HG02852 (cell line): ENCODE data around the gene ABTB1.
A peak's percentile ranks its signal among the peaks of the same experiment; 100 is the strongest.

Experiments
- ATAC-seq: cut with Tn5 transposase; IDR thresholded peaks from one replicate; pipeline ENCODE4 v1.9.1; 2021; ENCODE audit warnings: mild to moderate bottlenecking, moderate library complexity; ENCODE audit not compliant: unreplicated experiment

Gene ABTB1

GRCh38 chr3:127672429-127673190 is at the start of gene ABTB1:
TSS of gene ABTB1 (plus strand) at chr3:127672952. CDS start at chr3:127673026, 74 bp downstream.
- peak; percentile 80 for ATAC-seq

- ATAC-seq: no peak
These were observed 48.7 kb upstream of the ABTB1 start for GRCh38 chr3:127624063-127624462.

DNA sequence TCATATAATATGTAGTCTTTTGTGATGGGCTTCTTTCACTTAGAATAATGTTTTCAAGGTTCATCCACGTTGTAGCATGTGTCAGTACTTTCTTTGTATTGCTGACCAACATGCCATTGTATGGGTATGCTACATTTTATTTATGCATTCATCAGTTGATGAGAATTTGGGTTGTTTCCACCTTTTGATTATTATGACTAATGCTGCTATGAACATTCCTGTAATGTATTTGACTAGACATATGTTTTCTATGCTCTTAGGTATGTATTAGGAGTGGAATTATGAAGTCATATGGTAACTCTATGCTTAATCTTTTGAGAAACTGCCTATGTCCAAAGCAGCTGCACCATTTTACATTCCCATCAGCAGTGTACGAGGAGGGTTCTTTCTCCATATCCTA is 46.9 kb upstream of the ABTB1 start:
- ATAC-seq: no peak

DNA sequence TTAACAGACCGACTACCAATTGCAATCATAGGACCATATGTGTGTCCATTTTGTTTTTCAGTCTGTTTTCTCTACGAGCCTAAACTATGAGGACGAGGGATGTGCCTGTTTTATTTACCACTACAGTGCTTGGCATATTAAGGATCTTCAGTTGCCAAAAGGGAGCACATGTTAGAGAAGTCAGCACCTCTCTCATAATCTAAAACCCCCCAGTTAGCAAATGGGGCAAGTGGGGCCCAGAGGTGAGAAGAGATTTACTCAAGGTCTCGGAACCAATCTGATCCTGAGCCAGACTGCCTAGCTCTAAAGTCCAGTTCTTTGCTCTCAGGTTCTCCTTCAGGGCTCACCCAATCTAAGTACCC is 44.3 kb upstream of the ABTB1 start:
- no peak for ATAC-seq

DNA sequence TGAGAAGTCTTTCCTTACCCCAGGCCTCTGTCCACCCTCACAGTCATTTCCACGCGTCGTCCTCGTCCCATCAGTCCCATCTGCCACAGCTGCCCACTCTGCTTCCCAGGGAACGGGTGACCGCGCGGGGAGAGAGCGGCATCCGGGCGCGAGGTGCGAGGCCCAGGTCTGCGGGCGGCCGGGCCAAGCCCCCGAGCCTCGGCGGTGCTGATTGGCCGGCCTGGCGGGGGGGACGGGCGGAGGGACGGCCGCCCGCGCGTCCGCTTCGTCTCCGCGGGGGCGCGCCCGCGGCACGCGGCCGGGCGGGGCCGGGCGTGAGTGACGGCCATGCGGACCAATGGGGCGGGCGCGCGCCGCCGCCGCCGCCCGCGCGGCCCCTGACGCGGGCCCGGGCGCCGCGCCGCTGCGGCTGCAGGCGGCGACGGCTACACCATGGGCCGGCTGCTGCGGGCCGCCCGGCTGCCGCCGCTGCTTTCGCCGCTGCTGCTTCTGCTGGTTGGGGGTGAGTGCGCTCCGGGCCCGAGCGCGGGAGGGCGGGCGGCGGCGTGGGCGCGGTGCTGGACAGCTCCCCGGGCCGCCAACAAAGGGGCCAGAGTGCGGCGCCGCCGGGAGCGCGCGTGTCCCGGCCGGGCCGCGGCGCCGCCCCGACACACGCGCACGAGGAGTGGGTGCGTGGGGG is 43.8 kb upstream of the ABTB1 start, which contains the start of gene PODXL2:
Gene PODXL2, plus strand, starts transcription at position 398 of the 679 bp plus-strand sequence. Its CDS starts 35 bp downstream, at position 433.
- ATAC-seq: peak; percentile 54

DNA sequence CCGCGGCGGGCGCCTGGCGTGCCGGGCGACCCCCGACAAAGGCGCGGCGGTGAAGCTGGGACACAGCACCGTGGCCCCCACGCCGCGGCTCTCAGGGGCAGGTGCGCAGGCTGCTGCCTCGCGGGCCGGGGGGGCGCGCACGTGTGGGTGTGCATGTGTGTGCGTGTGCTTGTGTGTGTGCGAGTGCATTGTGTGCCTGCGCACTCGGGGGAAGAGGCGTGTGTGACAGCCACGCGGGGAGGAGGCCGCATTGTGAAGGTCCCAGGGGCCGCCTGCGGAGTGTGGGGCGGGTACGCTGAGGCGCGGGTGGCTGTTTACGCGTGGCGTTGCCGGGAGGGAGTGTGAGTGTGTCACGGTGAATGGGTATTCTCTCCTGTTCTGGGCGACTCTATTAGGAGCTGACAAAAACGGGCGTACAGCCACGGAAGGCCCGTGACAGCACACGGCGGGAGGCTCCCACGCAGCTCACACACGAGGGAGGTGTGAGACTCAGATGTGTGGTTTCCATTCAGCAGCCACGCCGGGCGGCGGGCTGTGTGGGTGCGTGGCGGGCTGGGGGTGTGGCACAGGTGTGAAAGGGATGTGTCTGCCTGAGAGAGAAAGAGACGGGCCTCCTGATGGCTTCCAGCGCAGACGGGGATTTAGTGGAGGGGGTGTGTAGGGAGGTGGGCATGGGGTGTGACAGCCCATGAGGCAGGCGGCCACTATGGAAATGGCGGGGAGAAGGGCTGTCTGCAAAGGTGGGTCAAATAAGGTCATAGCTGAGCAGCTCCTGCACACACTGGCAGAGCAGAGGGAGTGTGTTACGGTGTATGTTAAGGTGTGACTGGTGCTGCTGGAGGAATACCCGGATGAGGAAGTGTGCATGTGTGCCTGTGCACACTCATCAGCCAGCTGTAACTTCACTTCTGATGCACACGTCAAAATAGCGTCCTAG is 43.0 kb upstream of the ABTB1 start:
- ATAC-seq: peak; percentile 25

DNA sequence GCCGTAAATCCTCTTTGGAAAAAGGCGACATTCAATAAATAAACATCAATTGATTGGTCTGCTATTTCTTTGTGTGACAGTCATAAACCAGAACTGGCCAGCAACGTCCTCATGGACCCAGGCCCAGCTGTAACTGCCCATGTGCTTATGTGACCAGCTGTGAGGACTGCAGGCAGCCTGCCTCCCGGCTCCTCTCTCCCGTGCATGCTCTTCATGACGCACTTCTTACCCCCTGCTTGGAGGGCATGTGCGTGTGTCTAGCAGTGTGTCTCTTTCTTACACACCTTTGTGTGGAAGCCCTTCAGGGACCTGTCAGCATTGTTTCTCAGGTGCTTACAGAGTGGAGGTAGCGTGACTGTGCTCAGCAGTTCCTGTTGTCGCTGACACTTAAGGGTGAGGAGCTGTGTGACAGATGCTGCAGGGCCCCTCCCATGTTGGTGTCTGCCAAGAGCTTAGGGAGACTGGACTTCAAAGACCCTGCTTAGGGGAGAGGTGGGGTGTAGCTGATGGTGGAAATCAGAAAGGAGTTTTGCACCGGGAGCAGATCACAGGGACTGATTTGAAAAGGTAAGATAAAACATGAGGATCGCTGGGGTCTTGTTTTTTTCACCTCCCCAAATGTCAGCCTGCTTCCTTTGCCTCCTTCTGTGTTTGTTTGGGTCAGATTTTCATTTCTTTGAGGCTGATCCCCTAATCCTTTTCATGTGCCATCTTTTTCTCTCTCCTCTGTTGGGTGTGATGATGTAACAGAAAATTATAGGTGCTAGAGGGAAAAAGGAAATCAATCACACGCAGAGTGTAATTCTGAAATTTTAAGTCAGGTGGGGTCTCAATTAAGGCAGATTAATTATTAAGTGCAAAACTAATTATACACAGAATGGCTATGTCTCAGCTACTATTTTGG is 41.7 kb upstream of the ABTB1 start:
- ATAC-seq: no peak

DNA sequence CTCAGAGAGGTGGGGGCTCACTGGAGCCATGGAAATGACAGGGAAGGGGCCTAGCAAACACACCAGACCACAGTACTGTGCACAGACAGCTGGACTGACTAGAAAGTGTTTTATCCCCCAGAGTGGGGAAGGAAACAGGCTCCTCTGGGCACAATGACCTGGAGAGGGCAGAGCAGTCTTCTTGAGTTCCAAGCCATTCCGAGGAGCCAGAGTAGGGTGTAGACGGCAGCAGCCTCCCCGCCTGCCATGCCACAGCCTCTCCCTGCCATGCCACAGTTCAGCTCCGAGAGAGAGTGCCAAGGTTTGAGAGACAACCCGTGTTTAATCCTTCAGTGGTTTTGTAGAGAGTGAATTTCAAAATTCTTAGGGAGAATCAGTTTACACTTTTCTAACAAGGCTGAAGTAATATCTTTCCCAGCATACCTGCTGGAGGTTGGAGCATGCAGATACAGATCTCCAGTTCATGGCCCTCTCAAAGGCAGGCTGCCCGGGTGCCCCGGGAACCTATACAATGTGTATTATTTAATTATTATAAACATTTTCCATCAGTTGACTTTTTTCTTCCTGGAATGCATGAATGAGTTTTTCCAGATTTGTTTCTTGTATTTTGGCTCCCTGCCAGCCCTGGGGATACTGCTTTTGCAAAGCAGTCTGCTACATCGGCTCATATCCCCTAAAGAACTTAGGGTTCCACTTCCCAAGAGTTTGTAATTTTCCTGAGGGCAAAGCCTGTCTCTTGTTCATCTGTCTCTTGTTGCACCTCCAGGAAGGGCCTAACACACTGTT is 40.5 kb upstream of the ABTB1 start:
- no peak for ATAC-seq

GRCh38 chr3:127634653-127635052 is 38.1 kb upstream of the ABTB1 start:
- ATAC-seq: no peak

- ATAC-seq: no peak
These were observed 35.2 kb upstream of the ABTB1 start for GRCh38 chr3:127637546-127637945.

- ATAC-seq: no peak
These were observed 34.8 kb upstream of the ABTB1 start for GRCh38 chr3:127637971-127638370.

- no peak for ATAC-seq
These were observed 33.3 kb upstream of the ABTB1 start for GRCh38 chr3:127639173-127640041.

- no peak for ATAC-seq
These were observed 32.8 kb upstream of the ABTB1 start for GRCh38 chr3:127640042-127640355.

DNA sequence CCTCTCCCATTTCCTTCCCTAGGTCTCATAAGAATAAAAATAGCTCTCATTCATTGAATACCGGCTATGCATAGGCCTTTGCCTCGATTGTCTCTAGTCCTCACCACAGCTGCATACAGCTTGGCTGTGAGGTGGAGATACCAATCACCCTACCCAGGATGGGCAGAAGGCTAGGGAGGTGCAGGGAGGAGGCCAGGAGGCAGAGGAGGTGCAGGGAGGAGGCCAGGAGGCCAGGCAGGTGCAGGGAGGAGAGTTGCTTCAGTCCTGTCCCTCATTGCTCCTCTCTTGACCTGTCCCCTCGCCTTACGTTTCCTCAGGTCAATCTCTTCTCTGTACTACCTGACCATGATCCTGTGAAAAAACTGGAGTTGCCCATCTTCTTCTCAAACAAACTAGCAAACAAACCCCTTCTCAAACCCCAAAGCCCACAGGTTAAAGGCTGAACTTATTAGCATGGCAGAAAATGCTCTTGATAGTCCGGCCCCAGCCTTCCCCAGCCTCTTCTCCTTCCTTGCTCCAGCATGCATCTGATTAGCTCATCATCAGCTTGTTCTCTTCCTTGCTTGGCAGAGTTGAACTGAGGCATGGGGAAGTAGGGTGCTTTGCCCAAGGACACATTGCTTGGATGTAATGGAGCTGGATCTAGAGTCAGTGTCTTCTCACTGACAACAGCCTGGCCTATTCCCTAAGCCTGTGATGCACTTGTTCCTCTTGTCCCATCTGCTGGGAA is 27.9 kb upstream of the ABTB1 start:
- ATAC-seq: no peak

DNA sequence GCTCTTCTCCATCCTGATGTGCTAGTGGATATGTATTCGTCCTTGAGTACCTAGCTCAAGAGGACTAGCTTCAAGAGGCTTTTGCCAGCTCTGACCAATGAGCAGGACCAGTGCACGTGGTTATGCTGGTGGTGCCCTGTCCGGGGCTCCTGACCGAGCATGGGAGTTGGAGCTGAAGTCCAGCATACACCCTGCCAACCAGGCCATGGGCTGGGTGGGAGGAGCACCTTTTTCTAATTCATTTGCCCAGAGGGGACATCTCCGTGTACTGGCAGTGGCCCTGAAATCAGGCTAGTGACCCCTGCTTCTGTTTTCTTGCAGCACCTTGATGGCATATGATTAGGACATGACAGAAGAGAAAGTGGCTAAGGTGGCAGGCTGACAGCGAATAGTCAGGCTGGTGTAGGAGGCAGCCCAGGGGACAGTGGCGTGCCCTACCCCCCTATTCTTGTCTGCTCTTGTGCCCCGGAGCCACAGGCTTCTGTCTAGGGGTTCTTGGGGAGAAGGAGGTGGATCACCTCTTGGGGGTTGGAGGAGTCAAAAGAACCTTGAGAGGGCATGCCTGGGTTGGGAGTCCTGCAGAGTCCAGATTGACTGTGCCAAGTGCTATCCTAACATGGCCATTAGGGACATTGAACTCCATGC is 27.3 kb upstream of the ABTB1 start:
- no peak for ATAC-seq

DNA sequence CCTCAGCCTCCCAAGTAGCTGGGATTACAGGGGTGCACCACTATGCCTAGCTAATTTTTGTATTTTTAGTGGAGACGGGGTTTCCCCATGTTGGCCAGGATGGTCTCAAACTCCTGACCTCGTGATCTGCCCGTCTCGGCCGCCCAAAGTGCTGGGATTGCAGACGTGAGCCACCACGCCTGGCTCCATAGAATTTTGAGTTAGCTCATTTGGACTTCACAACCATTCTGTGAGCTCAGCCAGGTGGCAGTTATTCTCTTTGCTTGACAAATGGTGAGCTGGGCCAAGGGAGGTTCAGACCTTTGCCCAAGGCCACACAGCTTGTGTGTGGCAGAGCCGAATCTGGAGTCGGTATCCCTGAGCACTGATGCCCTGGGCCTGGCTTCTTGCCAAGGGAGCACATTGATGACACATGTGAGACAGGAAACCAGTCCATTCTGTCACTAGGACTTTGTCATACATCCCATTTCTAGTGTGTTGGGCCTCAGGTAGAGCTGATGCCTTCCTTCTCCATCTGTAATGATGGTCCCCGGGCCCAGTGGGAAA is 26.2 kb upstream of the ABTB1 start:
- no peak for ATAC-seq

- ATAC-seq: no peak
These were observed 25.4 kb upstream of the ABTB1 start for GRCh38 chr3:127647166-127647844.
